Suprapubic skin (tissue), 4 donors: ENCODE data around the gene SEC23IP.
"Not testable (repeated sequence)": the region's sequence is repeated elsewhere in the genome, so short reads cannot be mapped to it uniquely, and the experiment has no call there.

ENCODE experiments used
- POLR2A ChIP-seq, 2 donors: fragments of 450-650 bp; IDR thresholded peaks; one replicate each; pipeline ENCODE4 v1.6.1; 2017; ENCODE audit warnings: antibody characterized with exemption in 2 of 2, mild to moderate bottlenecking in 2 of 2, moderate library complexity in 2 of 2
- POLR2AphosphoS5 ChIP-seq, 3 donors: sonication (generic); formaldehyde crosslinking; IDR thresholded peaks; one replicate each; pipeline ENCODE4 v1.6.1; 2017; ENCODE audit warnings: antibody characterized with exemption in 3 of 3
- TF ChIP-seq, protein P1 (sequence below), 2 donors: fragments of 200-600 bp in 1 of 2; fragments of 450-650 bp in 1 of 2; sonication (generic) in 1 of 2; IDR thresholded peaks; one replicate each; pipeline ENCODE4 v1.5.1; 2016 to 2019; ENCODE audit warnings: antibody characterized with exemption in 2 of 2, mild to moderate bottlenecking in 1 of 2, moderate library complexity in 1 of 2

DNA sequence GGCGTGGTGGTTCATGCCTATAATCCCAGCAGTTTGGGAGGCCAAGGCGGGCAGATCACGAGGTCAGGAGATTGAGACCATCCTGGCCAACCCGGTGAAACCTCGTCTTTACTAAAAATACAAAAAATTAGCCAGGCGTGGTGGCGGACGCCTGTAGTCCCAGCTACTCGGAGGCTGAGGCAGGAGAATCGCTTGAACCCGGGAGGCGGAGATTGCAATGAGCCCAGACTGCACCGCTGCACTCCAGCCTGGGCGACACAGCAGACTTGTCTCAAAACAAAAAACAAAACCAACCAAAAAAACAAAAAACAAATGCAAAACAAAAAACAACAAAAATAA lies 712 bp upstream of the SEC23IP start:
- TF ChIP-seq, protein P1, sequence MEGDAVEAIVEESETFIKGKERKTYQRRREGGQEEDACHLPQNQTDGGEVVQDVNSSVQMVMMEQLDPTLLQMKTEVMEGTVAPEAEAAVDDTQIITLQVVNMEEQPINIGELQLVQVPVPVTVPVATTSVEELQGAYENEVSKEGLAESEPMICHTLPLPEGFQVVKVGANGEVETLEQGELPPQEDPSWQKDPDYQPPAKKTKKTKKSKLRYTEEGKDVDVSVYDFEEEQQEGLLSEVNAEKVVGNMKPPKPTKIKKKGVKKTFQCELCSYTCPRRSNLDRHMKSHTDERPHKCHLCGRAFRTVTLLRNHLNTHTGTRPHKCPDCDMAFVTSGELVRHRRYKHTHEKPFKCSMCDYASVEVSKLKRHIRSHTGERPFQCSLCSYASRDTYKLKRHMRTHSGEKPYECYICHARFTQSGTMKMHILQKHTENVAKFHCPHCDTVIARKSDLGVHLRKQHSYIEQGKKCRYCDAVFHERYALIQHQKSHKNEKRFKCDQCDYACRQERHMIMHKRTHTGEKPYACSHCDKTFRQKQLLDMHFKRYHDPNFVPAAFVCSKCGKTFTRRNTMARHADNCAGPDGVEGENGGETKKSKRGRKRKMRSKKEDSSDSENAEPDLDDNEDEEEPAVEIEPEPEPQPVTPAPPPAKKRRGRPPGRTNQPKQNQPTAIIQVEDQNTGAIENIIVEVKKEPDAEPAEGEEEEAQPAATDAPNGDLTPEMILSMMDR (IDR thresholded peaks at IDR 0.05) = not testable (repeated sequence)
- TF ChIP-seq POLR2A, POLR2AphosphoS5 (IDR thresholded peaks at IDR 0.05): not testable (repeated sequence)
